ENCODE results near the gene SMTNL2. TPM values are rescaled to one million over a fixed set of nuclear protein-coding genes. Genes with fewer than 3 reads are reported as not detected.
A peak's percentile ranks its signal among the peaks of the same experiment; 100 is the strongest.

The SMTNL2 gene
- total and polyA plus RNA-seq, 2 of the 4 experiments (the other 2 are of a cell fraction), result not detected

DNA sequence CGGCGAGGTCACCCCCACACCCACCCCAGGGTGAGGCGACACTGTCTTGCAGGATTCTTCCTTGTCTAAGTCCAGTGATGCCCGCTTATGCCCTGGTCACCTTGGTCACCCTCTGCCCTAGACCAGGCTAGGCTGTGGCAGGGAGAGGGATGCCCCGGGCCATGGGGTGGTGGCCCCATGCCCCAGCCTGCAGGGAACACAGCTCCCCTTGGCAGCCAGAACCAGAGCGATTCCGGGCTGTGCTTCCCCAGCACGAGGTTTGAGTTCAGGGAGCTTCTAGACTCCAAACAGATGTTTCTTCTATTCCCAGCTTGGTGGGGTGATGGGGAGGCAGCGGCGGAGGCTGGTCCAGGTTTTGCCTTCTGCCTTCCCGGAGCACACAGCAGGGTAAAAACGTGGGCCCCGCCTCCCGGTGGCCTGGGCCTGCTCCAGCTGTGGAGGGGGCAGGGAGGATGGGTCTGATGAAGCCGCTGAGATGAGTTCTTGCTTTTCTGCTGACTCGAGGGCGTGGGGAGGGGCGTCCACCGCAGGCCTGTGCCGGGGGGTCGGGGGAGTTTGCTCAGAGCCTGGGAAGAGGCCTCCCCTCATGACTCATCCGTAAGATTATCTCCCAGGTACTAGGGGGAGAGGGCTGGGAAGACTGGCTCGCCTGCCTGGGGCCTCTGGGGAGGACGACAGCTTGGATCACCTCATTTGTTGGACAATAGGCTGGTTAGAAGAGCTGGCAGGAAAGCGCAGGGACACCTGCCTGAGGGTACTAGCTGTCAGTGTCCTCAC lies 15.4 kb downstream of the SMTNL2 start:
- 6% methylated on average over 7 of the region's 25 CpGs; no CpG with 5 or more reads in 1 of the 2 experiments for WGBS, 2 experiments (ENCODE audit: extremely low coverage in 2 of 2, insufficient read length in 1 of 2)
- H3K4ac ChIP-seq (ENCODE audit: low read depth, low read length), result no peak overlapping the region
- H3K79me1 ChIP-seq (ENCODE audit: low read depth in 1 of 2, low read length in 2 of 2), result no peaks in the 10 kb centered on the region
- H4K20me1 ChIP-seq (ENCODE audit: insufficient read depth, low read length), result no peaks in the 10 kb centered on the region
- peak overlapping the region; percentile 68; the same call in 1 of the 2 replicates for H3K27ac ChIP-seq (ENCODE audit: insufficient read depth, low read length)
- H3K4me3 ChIP-seq (ENCODE audit: insufficient read depth, low read depth, low read length), result no peak overlapping the region
- peaks cover 3% of the 10 kb centered on the region; the same call in 1 of the 2 replicates for H3K9me1 ChIP-seq (ENCODE audit: insufficient read depth, low read length)
- no peak overlapping the region for H3K56ac ChIP-seq (ENCODE audit: extremely low read depth, insufficient read depth, low read length)
- no peaks in the 10 kb centered on the region for H3K36me3 ChIP-seq (ENCODE audit: control insufficient read depth, insufficient read depth, low read length)
- H2BK20ac ChIP-seq (ENCODE audit: low read depth, low read length), result no peak overlapping the region
- intact Hi-C loops (cut with micrococcal nuclease), result no loop called here
- H4K8ac ChIP-seq (ENCODE audit: low read depth in 2 of 2, low read length in 2 of 2), result no peak overlapping the region
- H3K4me1 ChIP-seq (ENCODE audit: control insufficient read depth, insufficient read depth, low read length), result peaks cover 20% of the 10 kb centered on the region; the same call in 1 of the 2 replicates
- dilution Hi-C loops (cut with HindIII; ENCODE audit: low sequenced_read_pairs, unreplicated experiment), result no loop called here
- H2BK5ac ChIP-seq (ENCODE audit: low read depth, low read length, poor library complexity, severe bottlenecking), result no peak overlapping the region
- H3K27me3 ChIP-seq (ENCODE audit: control insufficient read depth, insufficient read depth, low read length), result peaks cover 17% of the 10 kb centered on the region
- H3K23ac ChIP-seq (ENCODE audit: low read depth, low read length), result no peak overlapping the region
- peak overlapping the region; percentile 6; the same call in 1 of the 2 replicates for H4K5ac ChIP-seq (ENCODE audit: low read depth, low read length)
- peak overlapping the region; percentile 46; the same call in 1 of the 2 replicates for H3K18ac ChIP-seq (ENCODE audit: low read depth, low read length)
- H3K9ac ChIP-seq (ENCODE audit: low read depth, low read length), result peak overlapping the region; percentile 5; the same call in 1 of the 2 replicates
- peak; percentile 15 for DNase-seq
- CTCF ChIA-PET, result interaction anchor here (1.0 kb wide), 1 partner anchor 126 kb away, joined by 3 read pairs; no protein-coding TSS in a partner anchor
- 0 out of 2 replicates have a peak overlapping the region, but pooled peaks have one; percentile 41 for H3K14ac ChIP-seq (replicated peaks; ENCODE audit: low read depth, low read length)
- BruUV-seq (replicated peaks), result no TSS peak
- TF ChIP-seq RAD21 (IDR thresholded peaks at IDR 0.05; ENCODE audit: low read length), result no peak
- no peak for TF ChIP-seq MAZ (IDR thresholded peaks at IDR 0.05; ENCODE audit: borderline replicate concordance, low read depth, low read length)
- TF ChIP-seq CHD1 (IDR thresholded peaks at IDR 0.05; ENCODE audit: low read depth, low read length), result no peak
- no peak for TF ChIP-seq ELK1 (IDR thresholded peaks at IDR 0.05; ENCODE audit: borderline replicate concordance, low read depth, low read length)
- no peak for TF ChIP-seq FOS (IDR thresholded peaks at IDR 0.05; ENCODE audit: low read depth, low read length)
- no peak for TF ChIP-seq RCOR1 (IDR thresholded peaks at IDR 0.05; ENCODE audit: insufficient replicate concordance, low read length)
- no peak for TF ChIP-seq POLR2A (IDR thresholded peaks at IDR 0.05; ENCODE audit: low read depth, low read length)
- peak overlapping the region; percentile 30; the same call in 1 of the 2 replicates for H3K4me2 ChIP-seq (ENCODE audit: low read depth, low read length)
- H2AFZ ChIP-seq (replicated peaks; ENCODE audit: low read length, poor library complexity), result peak overlapping the region; percentile 58
- ATAC-seq (ENCODE audit: low read depth), result peak; percentile 67
- H2BK120ac ChIP-seq (ENCODE audit: low read depth, low read length), result 0 out of 2 replicates have a peak overlapping the region, but pooled peaks have one; percentile 4
- in situ Hi-C loops (cut with MboI; ENCODE audit: low sequenced_read_pairs), result no loop called here
- H3K9me3 ChIP-seq (ENCODE audit: control insufficient read depth, insufficient read depth, low read length), result no peaks in the 10 kb centered on the region
- peak overlapping the region; percentile 56; the same call in 1 of the 2 replicates for H4K91ac ChIP-seq (ENCODE audit: insufficient read depth, low read depth, low read length)
- no peak overlapping the region; the same call in 1 of the 2 replicates for H2AK5ac ChIP-seq (ENCODE audit: low read depth, low read length)
- H2AK9ac ChIP-seq (replicated peaks; ENCODE audit: low read depth, low read length, poor library complexity), result peak overlapping the region; percentile 50
- no peak overlapping the region for H2BK15ac ChIP-seq (ENCODE audit: low read depth, low read length)
- POLR2A ChIA-PET (ENCODE audit: unreplicated experiment), result no interaction called here

Data from IMR-90 (cell line).